NT2/D1 (cell line): ENCODE measurements around the gene PTPRN2.

Source experiments
- SUZ12 ChIP-seq: IDR thresholded peaks from 2 replicates; pipeline ENCODE4 v1.6.1; 2011; ENCODE audit not compliant: insufficient read length, insufficient read depth; ENCODE audit errors: extremely low read depth
- YY1 ChIP-seq: IDR thresholded peaks from 2 replicates; pipeline ENCODE4 v1.6.1; 2011; ENCODE audit not compliant: insufficient read length, insufficient read depth
- ZNF274 ChIP-seq: IDR thresholded peaks from 2 replicates; pipeline ENCODE4 v1.6.1; 2011; ENCODE audit warnings: mild to moderate bottlenecking, low read depth, low read length

DNA sequence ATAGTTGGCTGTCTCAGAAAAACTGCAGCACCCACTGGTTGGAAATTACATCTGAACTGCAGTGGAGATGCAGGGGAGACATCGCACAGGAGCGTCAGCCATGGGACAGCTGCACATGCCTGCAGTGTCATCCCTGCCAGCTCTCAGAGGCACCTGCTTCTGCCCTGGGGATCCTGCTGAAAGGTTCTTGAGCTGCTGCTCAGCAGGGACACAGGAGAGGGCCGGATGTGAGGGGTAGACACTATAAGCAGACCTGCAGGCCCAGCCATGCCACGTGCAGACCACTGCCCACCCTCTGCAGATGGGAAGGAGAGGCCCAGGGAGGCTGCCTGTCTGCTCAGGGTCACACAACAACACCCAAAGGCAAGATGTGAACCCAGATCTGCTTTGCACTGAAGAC, 649.4 kb downstream of the PTPRN2 start:
- TF ChIP-seq YY1 (no peak), ZNF274 (no peak), SUZ12 (no peak)
